KOPT-K1 (cell line): ENCODE results near the gene NLGN3.
A peak's percentile ranks its signal among the peaks of the same experiment; 100 is the strongest.

Experiments used
- H3K27ac ChIP-seq: fragments of 200-600 bp; sonication (generic); 2 replicates; pipeline ENCODE4 v1.5.1; 2016; ENCODE audit warnings: antibody characterized with exemption, mild to moderate bottlenecking, low read depth, low read length; ENCODE audit not compliant: poor library complexity, severe bottlenecking
- H3K36me3 ChIP-seq: fragments of 200-600 bp; sonication (generic); 2 replicates; pipeline ENCODE4 v1.5.1; 2017; ENCODE audit warnings: antibody characterized with exemption, mild to moderate bottlenecking, low read length, moderate library complexity; ENCODE audit not compliant: insufficient read depth
- H3K9me3 ChIP-seq: fragments of 200-600 bp; sonication (generic); 2 replicates; pipeline ENCODE4 v1.5.1; 2017; ENCODE audit warnings: antibody characterized with exemption, low read length, mild to moderate bottlenecking; ENCODE audit not compliant: insufficient read depth, poor library complexity, severe bottlenecking

Gene NLGN3

DNA sequence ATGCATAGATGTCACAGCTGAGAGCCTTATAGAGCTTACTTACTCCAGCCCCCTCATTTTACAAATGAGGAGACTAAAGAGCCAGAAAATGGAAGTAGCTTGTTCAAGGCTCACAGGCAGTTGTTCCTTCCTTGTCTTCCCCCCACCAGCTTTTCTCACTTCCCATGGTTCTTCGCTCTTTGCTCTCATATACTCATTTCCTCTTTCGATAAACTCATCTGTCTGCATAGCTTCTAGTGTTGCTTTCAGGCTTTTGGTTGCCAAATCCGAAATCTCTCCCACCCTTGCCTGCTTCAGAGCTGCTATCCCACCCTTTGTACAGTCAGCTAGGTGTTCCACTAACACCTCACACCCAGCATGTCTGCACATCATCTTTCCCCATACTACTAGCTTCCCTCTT lies 53.4 kb downstream of the NLGN3 start:
- H3K36me3 ChIP-seq = no peaks in the 10 kb centered on the region
- H3K9me3 ChIP-seq = no peaks in the 10 kb centered on the region
- H3K27ac ChIP-seq = peak overlapping the region; percentile 62

DNA sequence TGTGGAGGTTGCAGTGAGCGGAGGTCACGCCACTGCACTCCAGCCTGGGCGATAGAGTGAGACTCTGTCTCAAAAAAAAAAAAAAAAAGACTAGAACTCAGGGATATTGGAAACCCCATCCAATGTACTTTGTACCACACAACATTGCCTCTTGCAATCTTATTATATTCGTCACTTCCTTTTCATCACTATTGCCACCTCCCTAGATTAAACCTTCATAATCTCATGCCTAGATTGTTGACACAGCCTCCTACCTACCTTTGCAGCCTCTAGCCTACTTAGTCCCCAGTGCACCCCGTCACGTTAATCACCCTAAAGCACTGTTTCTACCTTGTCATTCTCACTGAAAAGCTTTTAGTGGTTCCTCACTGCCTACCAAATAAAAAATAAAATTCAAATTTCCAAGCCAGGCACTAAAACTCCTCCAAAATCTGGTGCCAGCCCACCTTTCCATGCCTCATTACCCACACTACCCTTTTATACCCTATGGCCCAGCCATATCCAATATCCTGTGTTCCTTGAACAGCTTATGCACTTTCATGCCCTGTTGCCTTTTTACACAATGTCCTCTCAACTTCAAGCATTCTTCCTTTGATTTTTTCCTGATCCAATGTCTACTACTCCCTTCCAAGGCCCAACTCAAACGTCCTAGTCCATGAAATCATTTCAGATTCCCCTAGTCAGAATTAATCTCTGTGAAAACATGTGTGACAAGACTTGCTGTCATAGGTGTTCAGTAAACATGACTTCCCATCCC lies 54.8 kb downstream of the NLGN3 start:
- Histone ChIP-seq H3K9me3 (no peaks in the 10 kb centered on the region), H3K36me3 (no peaks in the 10 kb centered on the region), H3K27ac (no peak overlapping the region)

DNA sequence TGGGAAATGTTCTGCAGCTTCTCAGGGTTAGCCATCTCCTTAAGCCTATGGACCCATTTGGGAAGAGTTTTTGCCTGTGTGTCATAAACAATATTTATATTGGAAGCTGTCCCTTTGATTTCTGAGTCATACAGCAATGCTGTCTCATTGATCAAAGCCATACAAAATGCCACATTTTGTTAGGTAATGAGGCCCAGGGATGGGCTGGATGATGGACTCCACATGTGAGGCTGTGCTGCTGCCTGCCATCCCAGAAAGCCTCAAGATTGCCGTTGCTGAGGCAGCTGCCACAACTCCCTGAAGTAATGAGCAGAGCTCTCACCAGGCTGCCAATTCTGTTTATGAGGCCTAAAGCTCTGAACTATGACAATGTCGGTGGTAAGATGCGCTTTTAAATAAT lies 66.2 kb downstream of the NLGN3 start:
- Histone ChIP-seq H3K36me3 (no peaks in the 10 kb centered on the region), H3K27ac (no peak overlapping the region), H3K9me3 (no peaks in the 10 kb centered on the region)

DNA sequence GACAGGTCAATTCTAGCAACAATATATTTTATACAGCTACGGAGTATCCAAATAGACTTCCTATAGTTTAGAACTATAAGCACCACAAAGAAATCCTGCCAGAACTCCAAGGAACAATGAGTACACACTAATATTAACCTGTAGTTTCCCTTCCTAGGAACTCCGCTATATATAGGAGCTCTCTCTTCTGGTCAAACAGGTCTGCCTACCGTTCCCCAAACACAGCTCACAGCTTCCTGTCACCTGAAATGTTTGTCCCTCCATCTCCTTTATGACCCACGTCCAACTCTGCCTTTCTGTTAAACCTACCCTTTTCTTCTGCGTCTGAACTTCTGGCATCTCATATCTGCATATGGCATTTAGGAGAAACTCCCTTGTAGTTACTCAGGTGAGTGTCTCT lies 67.9 kb downstream of the NLGN3 start:
- Histone ChIP-seq H3K9me3 (no peaks in the 10 kb centered on the region), H3K36me3 (no peaks in the 10 kb centered on the region), H3K27ac (no peak overlapping the region)

DNA sequence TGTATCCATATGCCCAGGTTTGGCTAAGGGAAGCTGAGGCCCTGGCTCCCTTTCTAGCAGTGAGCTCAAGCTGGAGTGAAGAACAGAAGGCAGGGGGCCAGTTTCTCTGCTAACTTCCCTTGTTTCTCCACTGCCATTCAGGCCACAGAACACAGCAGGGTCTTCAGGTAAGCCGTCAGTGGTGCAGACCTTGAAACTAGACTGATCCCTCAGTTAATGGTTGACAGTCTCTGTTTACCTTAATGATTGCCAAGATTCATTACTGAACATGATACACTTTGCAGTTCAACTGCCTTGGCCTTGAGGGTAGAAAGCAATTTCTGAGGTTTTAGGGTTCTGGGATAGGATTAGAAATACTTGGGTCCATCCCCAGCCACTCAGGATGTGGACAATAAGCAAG lies 69.5 kb downstream of the NLGN3 start:
- Histone ChIP-seq H3K36me3 (no peaks in the 10 kb centered on the region), H3K27ac (no peak overlapping the region), H3K9me3 (no peaks in the 10 kb centered on the region)

DNA sequence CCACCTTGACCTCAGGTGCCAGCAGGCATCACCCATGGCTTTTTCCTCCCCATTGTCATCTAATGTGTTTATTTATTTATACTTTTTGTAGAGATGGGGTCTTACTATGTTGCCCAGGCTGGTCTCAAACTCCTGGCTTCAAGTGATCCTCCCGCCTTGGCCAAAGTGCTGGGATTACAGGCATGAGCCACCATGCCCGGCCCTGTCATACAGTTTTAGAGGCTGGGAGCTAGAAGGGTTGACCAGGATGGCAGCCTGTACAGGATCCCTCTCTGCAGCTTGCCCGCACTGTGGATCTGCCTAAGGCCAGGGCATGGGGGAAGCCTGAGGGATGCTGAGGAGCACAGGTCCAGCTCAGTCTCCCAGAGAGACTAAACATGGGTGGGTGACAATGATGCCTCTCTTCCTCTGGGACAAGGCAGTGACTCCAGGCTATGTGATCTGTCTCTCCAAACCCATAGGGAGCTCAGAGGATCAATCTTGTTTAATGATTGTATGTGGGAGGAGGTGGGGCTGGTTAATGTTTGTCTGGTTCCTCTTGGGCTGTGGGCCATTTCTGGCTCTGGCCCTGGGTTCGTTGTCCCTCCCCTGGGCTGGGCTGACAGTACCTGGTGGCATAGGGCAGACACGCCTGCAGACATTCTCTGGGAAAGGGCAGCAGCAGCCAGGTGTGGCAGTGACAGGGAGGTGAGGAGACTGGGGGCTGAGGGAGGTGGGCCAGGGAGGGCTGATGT lies 70.1 kb downstream of the NLGN3 start:
- Histone ChIP-seq H3K36me3 (no peaks in the 10 kb centered on the region), H3K9me3 (no peaks in the 10 kb centered on the region), H3K27ac (no peak overlapping the region)

DNA sequence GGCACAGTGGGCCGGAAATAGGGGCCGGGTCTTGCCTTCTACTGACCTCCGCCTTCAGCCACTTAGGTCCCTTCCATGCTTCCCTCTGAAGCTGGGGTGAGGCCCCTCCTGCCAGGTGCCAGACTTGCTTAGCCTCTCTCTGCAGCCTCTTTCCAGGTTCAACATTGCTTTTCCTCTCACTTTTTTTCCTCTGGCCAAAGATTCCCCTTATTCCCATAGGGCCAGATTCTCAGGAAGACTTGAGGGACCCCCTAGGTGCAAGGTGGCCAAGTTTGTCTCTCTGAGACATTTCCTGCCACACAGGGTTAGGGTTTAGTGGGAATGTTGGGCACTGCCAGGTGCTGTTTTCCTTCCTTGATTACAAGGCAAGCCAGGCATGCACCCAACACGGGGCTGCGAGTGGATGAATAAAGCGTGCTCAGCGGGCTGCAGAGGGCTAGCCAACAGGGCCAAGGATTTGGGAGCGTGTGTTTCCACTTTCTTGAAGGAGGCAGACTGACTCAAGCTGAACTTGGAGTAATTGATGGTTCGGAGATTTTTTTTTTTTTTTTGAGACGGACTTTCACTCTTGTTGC lies 70.8 kb downstream of the NLGN3 start:
- H3K36me3 ChIP-seq = no peaks in the 10 kb centered on the region
- H3K27ac ChIP-seq = no peak overlapping the region
- H3K9me3 ChIP-seq = no peaks in the 10 kb centered on the region

DNA sequence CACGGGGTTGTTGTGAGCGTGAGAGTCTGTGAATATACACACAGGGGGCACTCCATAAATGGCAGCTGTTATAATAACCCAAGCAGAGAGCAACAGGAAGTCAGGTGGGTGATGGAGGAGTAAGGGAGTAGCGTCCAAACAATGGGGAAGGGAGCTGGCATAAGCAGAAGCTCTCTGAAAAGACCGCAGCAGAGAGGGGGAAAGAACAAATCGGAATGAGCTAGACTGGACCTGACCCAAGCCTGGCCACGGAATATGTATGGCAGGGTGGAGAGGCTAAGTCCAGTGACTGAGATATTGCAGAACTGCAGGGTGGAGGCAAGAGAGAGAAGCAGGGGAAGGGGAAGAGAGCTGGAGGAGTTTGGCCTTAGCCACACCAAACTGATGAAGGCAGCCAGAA lies 71.8 kb downstream of the NLGN3 start:
- Histone ChIP-seq H3K9me3 (no peaks in the 10 kb centered on the region), H3K36me3 (no peaks in the 10 kb centered on the region), H3K27ac (no peak overlapping the region)

DNA sequence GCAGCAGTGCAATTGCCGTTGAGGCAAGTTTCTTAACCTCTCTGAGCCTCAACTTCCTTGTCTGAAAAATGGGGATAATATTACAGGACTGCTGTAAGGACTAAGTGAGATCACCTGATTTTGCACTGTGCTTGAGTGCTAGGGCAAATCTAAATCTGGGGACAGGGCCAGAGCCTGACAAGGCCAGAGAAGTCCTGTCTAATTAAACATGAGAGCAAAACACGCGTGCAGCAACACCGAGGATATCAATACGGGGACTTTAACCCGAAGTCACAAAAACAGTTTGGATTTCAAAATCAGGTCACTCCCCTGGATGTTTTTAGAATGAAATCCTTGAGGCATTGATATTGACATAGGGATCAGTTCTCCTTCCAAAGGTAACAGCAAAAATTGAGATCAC lies 72.7 kb downstream of the NLGN3 start:
- Histone ChIP-seq H3K36me3 (no peaks in the 10 kb centered on the region), H3K9me3 (no peaks in the 10 kb centered on the region), H3K27ac (no peak overlapping the region)
